ENCODE data around the gene TMOD1.

GRCh38 chr9:97633859-97634490 is 132.5 kb downstream of the TMOD1 start:
- TF ChIP-seq CTCF (conservative IDR thresholded peaks at IDR 0.05; ENCODE audit: low read depth, low read length) (no peak), EZH2phosphoT487 (IDR thresholded peaks at IDR 0.05; ENCODE audit: borderline replicate concordance, low read length) (no peak)
